HepG2 (cell line): ENCODE data around the gene C11orf24. TPM values are rescaled to one million over a fixed set of nuclear protein-coding genes. Genes with fewer than 3 reads are reported as not detected.
A peak's percentile ranks its signal among the peaks of the same experiment; 100 is the strongest.

Experiments used
- EZH2 ChIP-seq: conservative IDR thresholded peaks from 2 replicates; pipeline ENCODE4 v1.6.1; 2012; ENCODE audit warnings: mild to moderate bottlenecking, low read depth, low read length, moderate library complexity
- HNF1A ChIP-seq, 2 experiments: sonication (generic) in 1 of 2; formaldehyde crosslinking in 1 of 2; IDR thresholded peaks; 2 replicates each; pipeline versions ENCODE4 v1.4.0 to v1.6.1; 2016 to 2020; ENCODE audit warnings: borderline replicate concordance in 1 of 2, low read depth in 1 of 2, mild to moderate bottlenecking in 1 of 2, missing genetic modification reagents in 1 of 2
- HOXA3 ChIP-seq: sonication (generic); formaldehyde crosslinking; IDR thresholded peaks from 2 replicates; pipeline ENCODE4 v1.5.0; 2020; ENCODE audit warnings: missing genetic modification reagents
- KIAA2018 ChIP-seq: sonication (generic); formaldehyde crosslinking; IDR thresholded peaks from 2 replicates; pipeline ENCODE4 v1.5.0; 2020; ENCODE audit warnings: mild to moderate bottlenecking, missing genetic modification reagents, borderline replicate concordance
- NAIF1 ChIP-seq: sonication (generic); formaldehyde crosslinking; IDR thresholded peaks from 2 replicates; pipeline ENCODE4 v1.5.0; 2020; ENCODE audit warnings: mild to moderate bottlenecking, missing genetic modification reagents, borderline replicate concordance
- PHF21A ChIP-seq: sonication (generic); formaldehyde crosslinking; IDR thresholded peaks from 2 replicates; pipeline ENCODE4 v1.5.0; 2020; ENCODE audit warnings: mild to moderate bottlenecking, missing genetic modification reagents
- SMAD1 ChIP-seq: sonication (generic); formaldehyde crosslinking; IDR thresholded peaks from 2 replicates; pipeline ENCODE4 v1.4.0; 2020; ENCODE audit warnings: missing genetic modification reagents, low read depth, mild to moderate bottlenecking, borderline replicate concordance
- ZBTB2 ChIP-seq: sonication (generic); formaldehyde crosslinking; IDR thresholded peaks from 2 replicates; pipeline ENCODE4 v1.8.0; 2022; ENCODE audit warnings: low read depth, missing genetic modification reagents
- ZBTB7B ChIP-seq: sonication (generic); formaldehyde crosslinking; IDR thresholded peaks from 2 replicates; pipeline ENCODE4 v1.4.0; 2020; ENCODE audit warnings: missing genetic modification reagents
- ZNF3 ChIP-seq: IDR thresholded peaks from 2 replicates; pipeline ENCODE4 v1.7.0; 2017; ENCODE audit warnings: inconsistent platforms
- ZNF350 ChIP-seq: sonication (generic); formaldehyde crosslinking; IDR thresholded peaks from 2 replicates; pipeline ENCODE4 v1.4.0; 2020; ENCODE audit warnings: mild to moderate bottlenecking, low read depth, missing genetic modification reagents, borderline replicate concordance
- ZNF7 ChIP-seq: IDR thresholded peaks from 2 replicates; pipeline ENCODE4 v1.6.1; 2016; ENCODE audit warnings: missing biosample characterization, missing genetic modification reagents
- ZNF766 ChIP-seq: sonication (generic); formaldehyde crosslinking; IDR thresholded peaks from 2 replicates; pipeline ENCODE4 v1.5.0; 2020; ENCODE audit warnings: missing genetic modification reagents, borderline replicate concordance
- ZNF83 ChIP-seq: sonication (generic); formaldehyde crosslinking; IDR thresholded peaks from 2 replicates; pipeline ENCODE4 v1.4.0; 2020; ENCODE audit warnings: missing genetic modification reagents, mild to moderate bottlenecking, borderline replicate concordance
- polyA plus RNA-seq, 8 experiments: library from polyadenylated mRNA; depleted of rRNA in 3 of 8; stranded (reverse) in 7 of 8; unstranded in 1 of 8; fragments of >200 nt; fragmentation: Illumina TruSeq in 4 of 8; extraction: Trizol in 4 of 8; gene quantifications; 2 replicates each; pipeline versions ENCODE4 v1.2.1 to v1.2.3, GENCODE V29; 2011 to 2016; ENCODE audit warnings: low read depth in 4 of 8, missing spikeins in 1 of 8, mixed read lengths in 1 of 8; ENCODE audit not compliant: insufficient read depth in 1 of 8
- total RNA-seq, 5 experiments: library from RNA; depleted of rRNA; stranded (reverse); fragments of >200 nt; fragmentation: Illumina TruSeq; extraction: Trizol; gene quantifications; 2 replicates each; pipeline ENCODE4 v1.2.3, GENCODE V29; 2016; ENCODE audit warnings: low read depth in 1 of 5

The C11orf24 gene
- total and polyA plus RNA-seq, 2 of the 13 experiments (the other 11 are each of a cell fraction or from before 2014, with no cell fraction given): 52.9 to 55.5 TPM

GRCh38 chr11:68216171-68216938, 55.4 kb downstream of the C11orf24 start (continued):
- no peak for TF ChIP-seq KIAA2018 (CRISPR knock-in tag)
- TF ChIP-seq NAIF1: no peak
- TF ChIP-seq ZNF83: no peak
- no peak for TF ChIP-seq ZNF766
- TF ChIP-seq EZH2: no peak
- TF ChIP-seq SMAD1 (CRISPR knock-in tag): no peak
- TF ChIP-seq ZNF7 (CRISPR knock-in tag): no peak
- no peak for TF ChIP-seq ZNF3 (CRISPR knock-in tag)
- TF ChIP-seq PHF21A: peak; percentile 63; the same call in 1 of the 2 replicates
- peak; percentile 44; the same call in 1 of the 2 replicates for TF ChIP-seq ZBTB7B (CRISPR knock-in tag)
- no peak for TF ChIP-seq HNF1A (IDR thresholded peaks at IDR 0.05; ENCODE audit: low read depth)
- no peak for TF ChIP-seq HNF1A (CRISPR knock-in tag; IDR thresholded peaks at IDR 0.05; ENCODE audit: borderline replicate concordance)
- TF ChIP-seq HOXA3 (CRISPR knock-in tag): no peak
- TF ChIP-seq ZNF350 (CRISPR knock-in tag): no peak; the same call in 1 of the 2 replicates
- no peak for TF ChIP-seq ZBTB2
